Dermis blood vessel endothelial cell (primary cell): ENCODE data around the gene ARHGAP33. TPM values are rescaled to one million over a fixed set of nuclear protein-coding genes. Genes with fewer than 3 reads are reported as not detected.

Experiments
- DNase-seq: peaks from one replicate; pipeline ENCODE4 v3.0.0; 2010
- total RNA-seq: library from RNA; depleted of rRNA; stranded (reverse); fragments of >200 nt; gene quantifications from 2 replicates; pipeline ENCODE4 v1.2.3, GENCODE V29; 2014

ARHGAP33 gene, protein sequence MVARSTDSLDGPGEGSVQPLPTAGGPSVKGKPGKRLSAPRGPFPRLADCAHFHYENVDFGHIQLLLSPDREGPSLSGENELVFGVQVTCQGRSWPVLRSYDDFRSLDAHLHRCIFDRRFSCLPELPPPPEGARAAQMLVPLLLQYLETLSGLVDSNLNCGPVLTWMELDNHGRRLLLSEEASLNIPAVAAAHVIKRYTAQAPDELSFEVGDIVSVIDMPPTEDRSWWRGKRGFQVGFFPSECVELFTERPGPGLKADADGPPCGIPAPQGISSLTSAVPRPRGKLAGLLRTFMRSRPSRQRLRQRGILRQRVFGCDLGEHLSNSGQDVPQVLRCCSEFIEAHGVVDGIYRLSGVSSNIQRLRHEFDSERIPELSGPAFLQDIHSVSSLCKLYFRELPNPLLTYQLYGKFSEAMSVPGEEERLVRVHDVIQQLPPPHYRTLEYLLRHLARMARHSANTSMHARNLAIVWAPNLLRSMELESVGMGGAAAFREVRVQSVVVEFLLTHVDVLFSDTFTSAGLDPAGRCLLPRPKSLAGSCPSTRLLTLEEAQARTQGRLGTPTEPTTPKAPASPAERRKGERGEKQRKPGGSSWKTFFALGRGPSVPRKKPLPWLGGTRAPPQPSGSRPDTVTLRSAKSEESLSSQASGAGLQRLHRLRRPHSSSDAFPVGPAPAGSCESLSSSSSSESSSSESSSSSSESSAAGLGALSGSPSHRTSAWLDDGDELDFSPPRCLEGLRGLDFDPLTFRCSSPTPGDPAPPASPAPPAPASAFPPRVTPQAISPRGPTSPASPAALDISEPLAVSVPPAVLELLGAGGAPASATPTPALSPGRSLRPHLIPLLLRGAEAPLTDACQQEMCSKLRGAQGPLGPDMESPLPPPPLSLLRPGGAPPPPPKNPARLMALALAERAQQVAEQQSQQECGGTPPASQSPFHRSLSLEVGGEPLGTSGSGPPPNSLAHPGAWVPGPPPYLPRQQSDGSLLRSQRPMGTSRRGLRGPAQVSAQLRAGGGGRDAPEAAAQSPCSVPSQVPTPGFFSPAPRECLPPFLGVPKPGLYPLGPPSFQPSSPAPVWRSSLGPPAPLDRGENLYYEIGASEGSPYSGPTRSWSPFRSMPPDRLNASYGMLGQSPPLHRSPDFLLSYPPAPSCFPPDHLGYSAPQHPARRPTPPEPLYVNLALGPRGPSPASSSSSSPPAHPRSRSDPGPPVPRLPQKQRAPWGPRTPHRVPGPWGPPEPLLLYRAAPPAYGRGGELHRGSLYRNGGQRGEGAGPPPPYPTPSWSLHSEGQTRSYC
- total RNA-seq, result 4.7 and 4.8 TPM in 2 replicates

DNA sequence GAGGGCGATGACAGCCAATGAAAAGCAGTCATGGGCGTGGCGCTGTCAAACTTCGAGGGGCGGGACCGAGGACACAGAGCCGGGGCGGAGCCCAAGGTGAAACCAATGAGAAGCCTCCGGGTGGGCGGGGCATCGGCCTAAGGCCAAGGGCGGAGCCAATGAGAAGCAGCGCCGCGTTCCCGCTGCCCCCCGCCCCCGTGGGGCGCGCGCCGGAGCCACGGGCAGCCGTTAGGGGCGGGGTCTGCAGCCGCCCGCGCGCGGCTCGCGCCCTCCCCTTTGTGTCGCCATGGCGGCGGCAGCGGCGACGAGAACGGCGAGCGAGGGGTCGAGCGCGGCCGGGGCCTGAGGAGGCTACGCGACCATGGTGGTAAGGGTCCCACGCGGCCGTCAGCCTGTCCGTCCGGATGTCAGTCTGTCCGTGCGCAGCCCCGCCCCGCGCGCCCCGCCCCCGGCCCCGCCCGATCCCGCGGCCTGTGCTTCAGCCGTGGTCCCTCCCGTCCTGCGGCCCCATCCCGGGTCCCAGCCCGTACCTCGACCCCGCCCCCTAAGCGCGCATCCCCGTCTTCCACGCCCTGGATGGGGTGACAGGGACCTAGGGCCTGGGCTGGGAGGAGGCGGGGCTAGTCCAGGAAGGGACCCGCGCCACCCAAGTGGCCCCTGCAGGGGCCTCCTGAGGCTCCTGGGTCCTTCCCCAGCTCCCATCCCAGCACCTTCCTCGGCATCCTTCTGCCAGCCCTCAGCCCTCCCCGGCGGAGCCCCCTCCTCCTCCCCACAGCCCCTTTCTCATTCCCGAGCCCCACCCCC, at the start of gene ARHGAP33:
ARHGAP33 (plus strand) TSS at position 267 of the 804 bp plus-strand sequence; CDS start at position 362, 95 bp downstream.
- DNase-seq, result peak; percentile 96

GRCh38 chr19:35727053-35727955, 48.1 kb upstream of the ARHGAP33 start:
- DNase-seq, result no peak

GRCh38 chr19:35727956-35728706, 47.2 kb upstream of the ARHGAP33 start:
- DNase-seq, result no peak

- no peak for DNase-seq
Measured at GRCh38 chr19:35729021-35729420, 46.3 kb upstream of the ARHGAP33 start.

- DNase-seq, result no peak
Measured at GRCh38 chr19:35729763-35730162, 45.6 kb upstream of the ARHGAP33 start.

DNA sequence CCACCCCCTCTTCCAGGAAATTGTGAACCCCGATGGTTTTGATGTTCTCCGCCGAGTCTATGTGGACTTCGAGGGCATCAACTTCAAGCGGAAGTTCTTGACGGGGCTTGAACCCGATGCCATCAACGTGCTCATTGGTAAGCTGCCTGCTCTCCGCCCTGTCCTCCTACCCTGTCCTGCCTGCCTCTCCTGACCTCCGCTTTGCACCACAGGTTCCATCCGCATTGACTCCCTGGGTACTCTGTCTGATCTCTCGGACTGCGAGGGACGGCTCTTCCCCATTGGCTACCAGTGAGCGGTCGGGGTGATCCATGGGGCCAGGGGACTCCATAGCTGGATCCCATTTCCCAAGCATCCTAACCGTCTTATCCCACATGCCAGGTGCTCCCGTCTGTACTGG, 45.0 kb upstream of the ARHGAP33 start:
- no peak for DNase-seq

DNA sequence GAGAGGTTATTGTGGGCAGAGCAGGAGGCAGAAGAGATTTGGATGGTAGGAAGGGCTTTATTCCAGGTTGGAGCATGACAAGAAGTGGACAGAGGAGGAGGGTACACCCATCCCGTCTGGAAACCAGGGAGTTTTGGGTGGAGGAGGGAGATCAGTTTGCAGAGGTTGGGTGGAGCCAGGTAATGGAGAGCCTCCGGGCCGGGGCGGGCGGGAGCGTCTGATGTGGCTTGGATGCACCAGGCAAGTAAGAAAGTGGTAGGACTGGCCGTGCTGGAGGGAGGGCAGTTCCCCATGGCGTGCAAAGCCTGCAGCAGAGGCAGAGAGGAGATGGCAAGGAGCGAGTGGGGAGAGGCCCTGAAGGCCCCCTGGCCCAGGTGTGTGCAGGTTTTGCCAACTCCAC, 44.0 kb upstream of the ARHGAP33 start:
- DNase-seq, result no peak

GRCh38 chr19:35731779-35732405, 43.5 kb upstream of the ARHGAP33 start:
- DNase-seq, result no peak

DNA sequence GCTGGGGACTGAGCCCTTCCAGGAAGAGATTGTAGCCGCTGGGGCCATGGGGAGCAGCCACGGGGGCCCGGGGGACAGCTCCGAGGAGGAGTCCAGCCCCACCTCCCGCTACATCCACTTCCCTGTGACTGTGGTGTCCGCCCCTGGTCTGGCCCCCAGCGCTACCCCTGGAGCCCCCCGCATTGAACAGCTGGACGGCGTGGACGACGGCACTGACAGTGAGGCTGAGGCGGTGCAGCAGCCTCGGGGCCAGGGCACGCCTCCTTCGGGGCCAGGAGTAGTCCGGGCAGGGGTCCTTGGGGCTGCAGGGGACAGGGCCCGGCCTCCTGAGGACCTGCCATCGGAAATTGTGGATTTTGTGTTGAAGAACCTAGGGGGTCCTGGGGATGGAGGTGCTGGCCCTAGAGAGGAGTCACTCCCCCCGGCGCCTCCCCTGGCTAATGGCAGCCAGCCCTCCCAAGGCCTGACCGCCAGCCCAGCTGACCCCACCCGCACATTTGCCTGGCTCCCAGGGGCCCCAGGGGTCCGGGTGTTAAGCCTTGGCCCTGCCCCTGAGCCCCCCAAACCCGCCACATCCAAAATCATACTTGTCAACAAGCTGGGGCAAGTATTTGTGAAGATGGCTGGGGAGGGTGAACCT, 42.7 kb upstream of the ARHGAP33 start:
- no peak for DNase-seq

- DNase-seq, result no peak
Measured at GRCh38 chr19:35733180-35734125, 41.9 kb upstream of the ARHGAP33 start.

- DNase-seq, result no peak
Measured at GRCh38 chr19:35734273-35734672, 41.1 kb upstream of the ARHGAP33 start.

DNA sequence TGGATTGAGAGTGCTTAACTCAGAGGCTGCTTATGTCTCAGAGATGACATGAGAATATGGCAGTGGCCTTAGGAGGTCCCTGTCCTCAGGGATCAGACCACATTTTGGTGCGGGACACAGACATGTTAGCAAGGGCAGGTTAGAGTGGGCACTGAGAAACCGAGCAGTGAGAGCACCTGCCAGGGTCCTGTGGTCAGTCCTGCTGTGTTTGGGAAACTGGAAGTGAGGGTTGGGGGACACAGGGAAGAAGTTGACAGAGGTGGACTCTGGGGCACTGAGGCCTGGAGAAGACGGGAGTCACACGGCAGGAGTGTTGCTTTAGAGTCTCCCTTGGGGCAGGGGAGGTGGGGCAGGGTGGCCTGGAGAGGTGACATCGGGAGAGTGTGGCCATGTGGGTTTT, 40.5 kb upstream of the ARHGAP33 start:
- no peak for DNase-seq

DNA sequence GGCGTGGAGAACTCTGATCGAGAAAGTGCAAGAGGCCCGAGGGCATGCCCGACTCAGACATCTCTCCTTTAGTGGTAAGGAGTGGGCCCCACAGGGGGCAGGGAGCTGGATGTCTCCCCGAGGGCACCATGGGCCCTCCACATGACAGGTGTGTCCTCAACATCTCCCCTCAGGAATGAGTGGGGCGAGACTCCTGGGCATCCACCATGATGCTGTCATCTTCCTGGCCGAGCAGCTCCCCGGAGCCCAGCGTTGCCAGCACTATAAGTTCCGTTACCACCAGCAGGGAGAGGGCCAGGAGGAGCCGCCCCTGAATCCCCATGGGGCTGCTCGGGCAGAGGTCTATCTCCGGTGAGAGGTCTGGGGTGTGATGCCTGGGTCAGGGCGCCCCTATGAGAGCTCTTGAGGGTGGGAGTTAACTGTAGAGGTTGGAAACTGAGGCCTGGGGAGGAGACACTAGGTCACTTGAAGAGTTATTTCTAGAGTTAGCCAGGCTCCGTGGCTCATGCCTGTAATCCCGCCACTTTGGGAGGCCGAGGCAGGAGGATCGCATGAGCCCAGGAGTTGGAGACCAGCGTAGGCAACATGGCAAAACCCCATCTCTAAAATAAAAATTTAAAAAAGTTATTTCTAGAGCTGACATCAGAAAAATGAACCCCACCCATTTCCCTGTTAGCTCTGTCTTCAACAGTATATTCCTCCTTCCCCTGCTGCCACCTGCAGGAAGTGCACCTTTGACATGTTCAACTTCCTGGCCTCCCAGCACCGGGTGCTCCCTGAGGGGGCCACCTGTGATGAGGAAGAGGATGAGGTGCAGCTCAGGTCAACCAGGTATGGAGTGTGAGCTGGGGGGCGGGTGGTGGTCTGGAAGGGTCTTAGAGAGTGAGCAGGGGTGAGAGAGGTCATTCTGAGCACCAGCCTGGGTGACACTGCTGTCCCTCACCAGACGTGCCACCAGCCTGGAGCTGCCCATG, 38.2 kb upstream of the ARHGAP33 start:
- DNase-seq, result no peak

GRCh38 chr19:35738021-35738886, 37.1 kb upstream of the ARHGAP33 start:
- no peak for DNase-seq

GRCh38 chr19:35738887-35739229, 36.5 kb upstream of the ARHGAP33 start:
- no peak for DNase-seq
